Stimulated activated CD4-positive, alpha-beta T cell treated with anti-CD3 and anti-CD28 coated beads, Interleukin-2, amount 100 ng/mL, for 4 hours (primary cell): Measurements from ENCODE around the gene PPIF.

Experiments
- DNase-seq: peaks from one replicate; pipeline ENCODE4 v3.0.0-alpha.2; 2020; ENCODE audit warnings: low read depth

PPIF gene

DNA sequence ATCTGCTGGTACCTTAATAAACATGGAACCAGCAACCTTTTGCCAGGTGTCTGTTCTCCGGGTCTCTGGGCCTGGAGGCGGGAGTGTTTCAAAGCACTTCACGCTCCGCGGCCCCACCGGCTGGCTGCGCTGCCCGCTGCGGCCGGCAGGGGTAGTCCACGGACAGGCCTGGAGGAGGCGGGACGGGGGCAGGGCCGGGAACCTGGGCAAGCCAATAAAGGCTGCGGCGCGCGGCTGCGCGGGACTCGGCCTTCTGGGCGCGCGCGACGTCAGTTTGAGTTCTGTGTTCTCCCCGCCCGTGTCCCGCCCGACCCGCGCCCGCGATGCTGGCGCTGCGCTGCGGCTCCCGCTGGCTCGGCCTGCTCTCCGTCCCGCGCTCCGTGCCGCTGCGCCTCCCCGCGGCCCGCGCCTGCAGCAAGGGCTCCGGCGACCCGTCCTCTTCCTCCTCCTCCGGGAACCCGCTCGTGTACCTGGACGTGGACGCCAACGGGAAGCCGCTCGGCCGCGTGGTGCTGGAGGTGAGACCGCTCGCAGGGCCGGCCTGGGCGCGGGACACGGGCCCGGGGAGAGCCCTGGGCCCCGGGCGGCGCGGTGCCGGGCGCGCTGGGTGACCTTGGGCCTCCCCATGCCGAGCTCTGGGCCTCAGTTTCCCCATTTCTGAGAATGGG, at the start of gene PPIF:
Gene PPIF, plus strand, starts transcription at position 244 of the 668 bp plus-strand sequence. Its CDS starts 80 bp downstream, at position 324.
- DNase-seq = peak; percentile 90

DNA sequence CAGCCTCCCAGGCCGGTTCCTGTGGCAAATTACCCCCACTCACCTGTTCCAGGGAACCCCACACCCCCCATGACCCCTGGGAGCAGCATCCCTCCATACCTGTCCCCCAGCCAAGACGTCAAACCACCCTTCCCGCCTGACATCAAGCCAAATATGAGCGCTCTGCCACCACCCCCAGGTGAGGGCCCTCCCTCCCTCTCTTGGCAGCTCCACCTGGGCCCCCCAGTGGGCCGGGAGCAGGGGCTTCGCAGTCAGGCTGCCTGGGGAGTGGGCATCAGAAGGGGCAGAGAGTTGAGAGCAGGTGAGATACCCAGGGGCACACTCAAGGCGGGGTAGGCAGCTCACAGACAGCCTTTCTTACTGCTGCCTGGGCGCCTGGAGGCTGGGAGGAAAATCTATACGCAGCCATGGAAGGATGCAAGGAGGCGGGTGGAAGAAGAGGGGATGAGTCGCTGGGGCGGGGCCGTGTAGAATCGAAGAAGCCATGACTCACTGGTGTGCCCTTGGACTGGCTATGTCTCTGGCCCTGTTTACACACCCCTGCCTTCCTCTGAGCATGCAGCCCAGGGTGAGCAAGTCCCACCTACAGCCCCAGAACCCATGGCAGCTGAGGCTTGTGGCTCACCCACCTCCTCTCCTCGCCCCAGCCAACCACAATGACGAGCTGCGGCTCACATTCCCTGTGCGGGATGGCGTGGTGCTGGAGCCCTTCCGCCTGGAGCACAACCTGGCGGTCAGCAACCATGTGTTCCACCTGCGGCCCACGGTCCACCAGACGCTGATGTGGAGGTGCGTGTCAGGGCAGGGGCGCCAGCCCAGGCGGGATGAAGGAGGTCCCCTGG, 48.6 kb upstream of the PPIF start:
- DNase-seq = peak; percentile 29

DNA sequence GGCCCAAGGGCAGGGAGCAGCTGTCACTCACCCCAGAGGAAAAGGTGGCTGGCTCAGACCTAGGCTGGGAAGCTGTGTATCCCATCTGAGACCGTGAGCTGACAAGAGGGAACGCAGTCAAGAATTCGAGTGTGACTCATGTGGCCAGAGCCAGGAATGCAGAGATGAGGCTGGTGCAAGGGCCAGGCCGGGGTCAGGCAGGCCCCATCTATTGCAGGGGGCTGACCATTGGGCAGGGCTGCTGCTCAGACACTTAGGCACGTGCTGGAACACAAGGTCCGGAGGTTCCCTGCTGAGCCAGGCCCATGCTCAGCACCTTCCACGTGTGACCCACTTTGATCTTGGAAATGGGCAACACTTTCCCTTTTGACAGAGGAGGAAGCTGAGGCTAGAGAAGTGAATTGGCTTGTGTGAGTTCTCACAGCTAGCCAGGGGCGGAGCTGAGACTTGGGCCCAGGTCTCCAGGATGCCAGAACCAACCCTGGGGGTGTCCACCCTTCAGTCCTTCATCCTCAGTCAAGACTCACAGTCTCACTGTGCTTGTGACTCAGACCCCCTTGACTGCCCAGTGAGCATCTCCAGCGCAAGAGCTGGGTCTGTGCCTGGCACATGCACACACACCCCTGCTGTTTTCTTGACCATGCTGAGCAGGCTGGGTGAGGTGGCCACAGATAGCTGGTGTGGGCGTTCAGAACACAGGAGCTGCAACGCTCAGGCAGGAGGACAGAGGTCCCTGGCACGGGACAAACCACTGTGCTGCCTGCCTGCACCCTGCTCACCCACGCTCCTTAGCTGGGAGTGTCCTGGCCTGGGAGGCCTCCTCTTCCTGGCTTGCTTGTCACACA, 47.6 kb upstream of the PPIF start:
- no peak for DNase-seq

DNA sequence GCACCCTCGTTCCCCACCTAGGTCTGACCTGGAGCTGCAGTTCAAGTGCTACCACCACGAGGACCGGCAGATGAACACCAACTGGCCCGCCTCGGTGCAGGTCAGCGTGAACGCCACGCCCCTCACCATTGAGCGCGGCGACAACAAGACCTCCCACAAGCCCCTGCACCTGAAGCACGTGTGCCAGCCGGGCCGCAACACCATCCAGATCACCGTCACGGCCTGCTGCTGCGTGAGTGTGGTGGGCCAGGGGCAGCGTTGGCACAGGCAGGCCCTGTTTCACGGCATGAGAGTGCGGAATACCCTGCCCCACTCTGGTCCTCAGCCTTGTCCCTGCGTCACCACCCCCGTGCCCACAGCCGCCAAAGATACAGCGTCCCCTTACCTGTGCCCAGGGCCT, 46.6 kb upstream of the PPIF start:
- no peak for DNase-seq

DNA sequence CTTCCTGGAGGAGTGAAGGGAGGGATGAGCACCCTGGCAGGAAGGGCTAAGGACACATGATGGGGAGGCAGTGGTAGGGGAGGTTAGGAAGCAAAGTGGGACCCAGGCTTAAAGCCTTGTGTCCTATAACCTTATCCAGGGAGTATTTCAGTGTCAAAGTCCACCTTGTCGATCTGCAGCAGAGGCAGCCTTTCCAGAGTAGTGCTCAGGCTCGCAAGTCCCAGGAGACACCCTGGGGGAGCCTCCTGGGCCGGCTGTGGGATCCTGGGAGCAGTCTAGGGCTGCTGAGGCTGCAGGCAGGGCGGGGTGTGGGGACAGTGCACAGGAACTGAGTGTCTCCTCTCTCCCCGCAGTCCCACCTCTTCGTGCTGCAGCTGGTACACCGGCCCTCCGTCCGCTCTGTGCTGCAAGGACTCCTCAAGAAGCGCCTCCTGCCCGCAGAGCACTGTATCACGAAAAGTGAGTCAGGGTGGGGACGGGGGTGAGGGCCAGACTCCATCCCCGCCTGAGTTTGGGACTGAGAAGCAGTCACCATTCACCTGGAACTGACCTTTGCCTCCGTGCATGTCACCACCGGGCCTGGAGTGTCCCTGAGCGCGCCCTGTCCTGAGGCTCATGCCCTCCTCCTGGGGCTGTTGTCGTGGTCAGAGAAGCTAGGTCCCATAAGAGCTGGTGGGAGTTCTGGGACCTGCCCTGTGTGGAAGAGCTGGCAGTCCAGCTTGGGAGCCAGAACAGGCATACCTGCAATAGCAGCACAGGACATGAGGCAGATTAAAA, 45.3 kb upstream of the PPIF start:
- DNase-seq = no peak

DNA sequence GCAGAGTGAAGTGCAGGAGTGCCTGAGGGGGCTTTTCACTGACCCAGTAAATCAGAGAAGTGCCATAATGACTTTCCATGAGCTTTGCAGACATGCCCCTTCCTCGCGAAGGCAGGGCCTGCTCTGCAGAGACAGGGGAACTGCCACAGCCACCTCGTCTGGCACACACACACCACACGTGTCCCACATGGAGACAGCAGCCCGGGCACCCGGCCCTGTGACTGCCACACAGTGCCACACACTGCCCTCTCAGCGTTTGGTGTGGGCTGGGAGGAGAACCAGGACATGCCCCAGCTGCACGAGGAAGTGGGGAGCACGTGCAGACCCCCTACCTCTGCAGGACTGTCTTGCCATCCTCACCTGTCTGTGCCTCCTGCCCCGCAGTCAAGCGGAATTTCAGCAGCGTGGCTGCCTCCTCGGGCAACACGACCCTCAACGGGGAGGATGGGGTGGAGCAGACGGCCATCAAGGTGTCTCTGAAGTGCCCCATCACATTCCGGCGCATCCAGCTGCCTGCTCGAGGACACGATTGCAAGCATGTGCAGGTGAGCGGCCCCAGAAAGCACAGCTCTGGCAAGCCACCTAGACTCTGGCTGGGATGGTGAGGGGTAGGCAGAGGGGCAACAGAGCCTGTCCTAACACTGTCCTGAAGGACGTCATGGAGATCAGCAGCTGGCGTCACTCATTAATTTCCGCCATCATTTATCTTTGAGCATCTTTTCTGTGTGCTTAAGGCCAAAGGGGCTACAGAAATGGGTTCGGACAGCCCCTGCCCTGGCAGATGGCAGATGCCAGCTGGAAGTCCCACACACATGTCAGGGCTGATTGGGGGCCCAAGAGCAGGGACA, 43.4 kb upstream of the PPIF start:
- no peak for DNase-seq

DNA sequence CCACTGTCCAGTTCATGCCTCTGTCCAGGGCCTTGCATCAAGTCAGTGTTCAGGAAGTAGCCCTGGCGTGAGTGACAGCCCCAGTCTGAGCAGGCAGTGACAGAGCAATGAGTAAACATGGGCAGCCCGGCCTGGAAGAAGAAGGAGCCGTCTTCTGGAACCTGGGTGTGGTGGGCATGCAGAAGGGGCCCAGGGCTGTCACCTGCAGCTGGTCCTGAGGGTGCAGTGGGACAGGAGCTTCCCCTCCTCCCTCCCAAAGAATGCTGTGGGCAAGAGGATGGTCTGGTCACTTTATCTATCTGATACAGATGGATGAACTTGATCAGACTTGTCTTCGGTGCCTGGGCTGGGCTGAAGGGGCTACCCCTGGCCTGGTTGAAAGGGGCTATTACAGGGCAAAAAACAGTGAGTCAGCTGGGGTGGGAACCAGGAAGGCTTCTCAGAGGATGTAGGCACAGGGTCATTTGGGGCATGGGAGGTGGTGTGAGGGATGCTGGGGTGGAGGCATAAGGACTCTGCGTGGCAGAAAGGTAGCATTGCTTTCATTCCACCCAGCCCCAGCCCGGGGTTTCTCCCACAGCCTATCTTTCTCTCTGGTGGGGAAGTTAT, 42.7 kb upstream of the PPIF start:
- DNase-seq = no peak

DNA sequence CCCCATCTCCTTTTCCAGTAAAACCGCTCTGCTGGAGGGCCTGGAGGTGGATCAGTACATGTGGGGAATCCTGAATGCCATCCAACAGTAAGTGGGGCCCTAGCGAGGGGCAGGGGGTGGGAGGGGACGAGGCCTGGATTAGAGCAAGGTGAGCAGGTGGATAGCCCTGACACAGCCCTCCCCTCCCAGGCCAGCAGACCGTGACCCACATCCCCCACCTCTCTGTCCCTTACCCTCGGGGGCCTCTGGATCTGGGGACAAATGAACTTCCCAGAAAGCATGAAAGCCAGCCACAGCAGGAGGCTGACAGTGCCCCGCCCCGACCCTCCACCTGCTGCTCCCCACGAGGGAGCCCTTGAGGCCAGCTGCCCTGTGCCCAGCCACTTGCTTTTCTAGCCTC, 41.8 kb upstream of the PPIF start:
- no peak for DNase-seq

DNA sequence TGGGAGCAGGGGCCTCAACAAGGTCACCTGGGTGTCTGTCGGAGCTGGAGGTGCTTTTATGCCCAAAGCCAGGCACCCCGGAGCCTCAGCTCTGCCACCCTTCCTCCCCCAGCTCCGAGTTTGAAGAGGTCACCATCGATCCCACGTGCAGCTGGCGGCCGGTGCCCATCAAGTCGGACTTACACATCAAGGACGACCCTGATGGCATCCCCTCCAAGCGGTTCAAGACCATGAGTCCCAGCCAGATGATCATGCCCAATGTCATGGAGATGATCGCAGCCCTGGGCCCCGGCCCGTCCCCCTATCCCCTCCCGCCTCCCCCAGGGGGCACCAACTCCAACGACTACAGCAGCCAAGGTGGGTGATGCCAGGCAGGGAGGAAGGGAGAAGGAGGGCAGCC, 41.3 kb upstream of the PPIF start:
- no peak for DNase-seq

DNA sequence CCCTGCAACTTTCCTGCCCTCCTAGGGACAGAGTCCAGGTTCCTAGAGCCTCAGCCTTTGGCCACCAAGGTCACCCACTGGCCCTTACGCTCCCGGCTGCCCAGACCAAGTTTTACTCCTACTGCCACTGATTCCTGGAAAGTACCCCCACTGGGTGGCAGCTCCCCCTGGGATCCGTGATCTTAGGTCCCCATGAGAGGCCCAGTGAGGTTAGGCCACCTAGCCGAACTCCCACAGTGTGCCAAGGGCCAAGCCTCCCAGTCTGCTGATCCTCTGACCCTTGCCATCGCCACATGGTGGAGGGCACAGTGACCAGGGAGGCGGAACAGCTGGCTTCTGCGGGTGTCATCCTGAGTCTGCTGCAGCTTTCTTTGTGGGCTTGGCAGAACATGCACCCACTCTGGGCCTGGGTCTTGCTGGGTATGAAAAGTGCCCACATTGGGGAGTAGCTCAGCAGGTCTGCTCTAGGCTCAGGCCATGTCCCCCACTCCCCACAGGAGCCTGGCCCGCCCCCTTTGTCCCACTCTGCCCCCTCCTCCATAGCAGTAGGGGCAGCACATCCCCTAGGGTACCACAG, 40.5 kb upstream of the PPIF start:
- no peak for DNase-seq

DNA sequence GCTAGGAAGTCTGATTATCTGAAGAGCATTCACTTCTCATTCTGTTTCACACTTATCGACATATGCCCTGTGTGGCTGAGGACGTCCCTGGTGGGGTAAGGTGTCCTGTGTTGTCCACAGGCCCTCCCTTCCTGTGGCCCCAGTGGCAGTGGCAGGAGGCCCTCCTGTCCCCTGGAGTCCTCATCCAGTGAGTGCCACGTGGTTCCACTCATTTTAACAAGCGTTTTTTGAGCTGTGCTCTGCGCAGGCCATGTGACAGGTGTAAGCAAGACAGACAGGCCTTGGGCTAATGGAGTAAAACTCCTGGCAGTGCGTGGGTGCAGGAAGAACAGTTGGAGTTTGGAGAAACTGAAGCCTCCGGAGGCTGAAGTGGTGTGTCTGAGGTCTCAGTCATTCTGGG, 39.3 kb upstream of the PPIF start:
- no peak for DNase-seq

DNA sequence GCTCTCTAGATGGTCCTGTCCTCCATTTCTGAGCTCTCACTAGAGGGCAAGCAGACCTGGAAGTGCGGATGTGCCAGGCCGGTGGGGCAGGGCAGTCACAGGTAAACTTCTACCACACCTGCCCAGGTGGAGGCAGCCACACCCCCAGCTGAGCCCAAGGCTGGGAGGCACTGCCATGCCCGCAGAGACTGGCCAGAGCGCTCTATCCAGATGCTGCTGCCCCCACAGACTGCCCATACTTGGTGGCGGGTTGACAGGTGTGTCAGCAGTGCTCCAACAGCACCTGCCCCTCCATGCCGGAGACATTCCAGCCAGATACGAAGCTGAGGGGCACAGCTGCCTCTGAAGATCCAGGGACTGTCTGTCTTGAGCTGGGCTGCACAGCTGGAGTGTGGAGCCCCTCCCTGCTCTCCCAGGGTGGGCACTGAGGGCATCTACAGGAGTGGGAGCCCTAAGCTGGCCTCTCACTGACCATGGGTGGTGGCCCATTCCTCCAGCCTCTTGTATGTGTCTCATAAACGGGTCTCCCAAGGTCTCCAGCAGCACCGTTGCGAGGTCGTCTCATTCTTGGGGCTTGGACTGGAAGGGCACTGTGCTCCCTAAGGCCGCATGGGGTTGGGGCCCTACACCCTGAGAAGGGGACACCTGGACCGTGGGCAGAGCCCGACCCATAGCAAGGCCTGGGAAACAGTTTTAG, 38.2 kb upstream of the PPIF start:
- DNase-seq = no peak

DNA sequence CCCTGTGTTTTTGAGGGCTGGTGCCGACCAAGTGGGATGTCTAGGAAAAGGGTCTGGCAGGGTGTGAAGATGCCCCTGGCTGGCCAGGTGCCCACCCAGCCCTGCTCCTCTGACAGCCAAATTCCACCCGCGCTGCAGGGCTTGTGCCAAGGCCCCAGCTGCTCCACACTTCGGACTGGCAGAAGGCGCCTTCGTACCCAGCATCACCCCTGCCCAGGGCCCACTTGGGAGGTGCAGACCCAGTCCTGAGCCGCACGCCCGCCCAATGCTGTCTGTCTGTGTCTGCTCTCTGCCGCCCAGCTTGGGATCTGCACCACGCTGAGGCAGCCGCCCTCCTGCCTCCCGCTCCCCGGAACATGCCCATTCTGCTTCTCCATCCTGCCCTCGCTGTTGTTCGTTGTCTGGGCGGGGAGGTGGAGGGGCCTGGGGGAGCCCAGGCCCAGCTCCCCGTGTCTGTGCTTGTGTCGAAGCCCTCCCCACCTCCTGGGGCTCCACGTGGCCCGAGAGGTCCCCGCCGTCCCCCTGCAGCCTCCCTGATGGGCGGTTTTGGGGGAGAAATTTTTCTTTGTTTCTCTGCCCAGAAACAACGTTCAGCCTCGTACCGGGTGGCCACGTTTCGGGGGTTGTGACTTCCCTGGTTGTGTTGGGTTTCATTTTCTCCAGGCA, 36.9 kb upstream of the PPIF start:
- no peak for DNase-seq

DNA sequence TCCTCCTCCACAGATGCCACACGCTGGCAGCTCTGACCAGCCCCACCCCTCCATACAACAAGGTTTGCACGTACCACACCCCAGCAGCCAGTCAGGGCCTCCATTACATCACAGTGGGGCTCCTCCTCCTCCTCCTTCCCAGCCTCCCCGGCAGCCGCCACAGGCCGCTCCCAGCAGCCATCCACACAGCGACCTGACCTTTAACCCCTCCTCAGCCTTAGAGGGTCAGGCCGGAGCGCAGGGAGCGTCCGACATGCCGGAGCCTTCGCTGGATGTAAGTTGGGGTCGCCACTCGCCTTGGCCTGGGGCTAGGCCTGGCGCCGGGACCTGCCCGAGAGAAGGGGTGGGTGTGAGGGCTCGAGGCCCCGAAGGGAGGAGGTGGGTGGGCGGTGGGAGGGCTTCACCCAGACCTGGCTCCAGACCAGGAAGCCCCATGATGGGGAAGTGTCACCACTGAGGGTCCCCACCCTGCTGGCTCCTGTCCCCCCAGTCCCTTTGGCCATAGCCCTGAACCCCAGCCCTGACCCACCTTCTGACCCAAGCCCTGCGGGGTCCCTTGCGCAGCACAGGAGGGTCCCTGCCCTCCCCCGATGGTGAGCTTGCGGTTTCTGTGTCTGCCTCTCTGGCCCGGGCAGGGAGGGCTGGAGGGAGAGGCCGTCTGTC, 36.2 kb upstream of the PPIF start:
- DNase-seq = no peak

DNA sequence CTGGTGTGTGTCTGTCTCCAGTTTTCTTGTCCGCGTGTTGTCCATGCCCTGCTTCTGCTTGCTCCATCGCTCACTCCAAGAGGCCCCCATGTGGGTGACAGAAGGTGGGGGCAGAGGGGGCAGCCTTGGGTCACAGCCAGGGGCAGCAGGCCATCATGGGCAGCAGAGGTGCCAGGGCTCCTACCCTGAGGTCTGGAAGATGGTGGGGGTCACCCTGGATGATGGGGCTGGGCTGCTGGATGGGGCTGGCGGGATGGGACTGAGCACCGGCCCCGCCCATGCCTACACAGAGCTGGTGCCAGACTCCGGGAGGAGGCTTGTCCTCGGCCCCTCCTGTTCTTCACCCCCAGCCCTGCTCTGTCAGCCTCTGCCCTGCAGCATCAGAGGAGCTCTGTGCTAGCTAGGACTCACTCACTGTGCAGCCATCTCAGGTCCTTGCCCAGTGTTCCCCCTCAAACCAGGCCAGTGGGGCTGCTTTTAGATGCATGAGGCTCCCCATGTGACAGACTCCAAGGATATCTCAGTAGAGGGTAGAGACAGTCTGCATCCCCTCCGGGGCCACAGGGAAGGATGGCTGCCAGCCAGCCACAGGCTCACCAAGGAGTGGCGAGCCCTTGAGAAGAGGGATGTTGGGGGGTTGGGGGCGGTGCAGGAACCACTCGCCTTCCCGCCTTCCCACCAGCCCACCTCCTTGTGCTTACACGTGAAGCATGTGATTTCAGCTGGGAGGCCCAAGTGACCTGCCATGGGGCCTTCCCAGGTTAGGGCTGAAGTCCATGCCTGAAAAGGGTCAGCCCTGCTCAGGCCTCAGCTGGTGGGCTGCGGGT, 35.5 kb upstream of the PPIF start:
- DNase-seq = no peak

DNA sequence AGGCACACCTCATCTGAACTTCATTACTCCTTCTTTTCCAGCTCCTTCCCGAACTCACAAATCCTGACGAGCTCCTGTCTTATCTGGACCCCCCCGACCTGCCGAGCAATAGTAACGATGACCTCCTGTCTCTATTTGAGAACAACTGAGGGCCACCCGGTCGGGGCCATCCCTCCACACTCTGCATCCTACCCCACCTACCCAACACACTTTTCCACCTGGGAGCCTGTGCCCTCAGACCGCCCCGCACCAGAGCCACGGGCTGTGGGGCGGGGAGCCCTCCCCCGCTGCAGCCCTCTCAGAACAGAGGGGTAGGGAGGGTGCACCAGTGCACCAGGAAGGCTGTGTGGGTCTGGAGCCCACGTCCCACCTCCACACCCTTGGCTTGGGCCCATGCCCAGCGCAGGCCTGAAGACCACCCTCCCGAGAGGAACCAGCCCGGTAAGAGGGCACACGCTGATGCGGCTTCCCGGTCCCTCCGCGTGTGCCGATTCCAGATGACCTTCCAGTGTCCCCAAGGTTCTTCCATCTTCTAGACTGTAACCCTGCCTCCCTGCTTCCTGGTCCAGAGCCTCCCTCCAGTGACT, 34.6 kb upstream of the PPIF start:
- DNase-seq = no peak

DNA sequence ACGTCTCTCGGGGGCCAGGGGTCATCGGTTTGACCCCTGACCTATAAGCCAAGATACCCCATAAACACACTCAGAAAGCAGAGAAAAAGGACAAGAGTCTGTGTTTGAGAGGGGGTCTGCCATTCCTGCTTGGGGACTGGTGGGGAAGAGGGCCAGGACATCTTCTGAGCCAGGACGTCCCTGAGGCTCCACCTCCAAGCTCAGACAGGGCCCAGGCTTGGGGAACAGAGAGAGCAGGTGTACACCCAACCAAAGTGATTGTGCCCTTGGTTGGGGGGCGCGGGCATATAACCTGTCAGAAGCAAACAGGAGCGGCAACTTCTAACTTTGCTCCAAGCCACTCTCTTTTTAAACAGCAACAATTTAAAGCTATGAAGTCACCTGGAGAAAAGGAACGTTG, 33.9 kb upstream of the PPIF start:
- no peak for DNase-seq
